GM23338 (cell line): ENCODE data around the gene GNG12. TPM values are rescaled to one million over a fixed set of nuclear protein-coding genes. Genes with fewer than 3 reads are reported as not detected.

Source experiments
- ATAC-seq: fragments of 200-7000 bp; cut with Tn5 transposase; 3 replicates; pipeline ENCODE4 v1.9.1; 2020
- DNase-seq: peaks from one replicate; pipeline ENCODE4 v3.0.0-alpha.2; 2015; ENCODE audit warnings: low spot score
- H2AFZ ChIP-seq: fragments of 200-600 bp; sonication (generic); 2 replicates; pipeline ENCODE4 v1.8.0; 2016; ENCODE audit warnings: antibody characterized with exemption, mild to moderate bottlenecking, moderate library complexity
- H3F3A ChIP-seq: fragments of 200-600 bp; sonication (generic); replicated peaks from 2 replicates; pipeline ENCODE4 v1.8.0; 2017; ENCODE audit warnings: antibody characterized with exemption, mixed run types, low read depth
- H3K27ac ChIP-seq: fragments of 200-600 bp; sonication (generic); 2 replicates; pipeline ENCODE4 v1.6.1; 2016; ENCODE audit warnings: low read depth
- H3K27me3 ChIP-seq: fragments of 200-600 bp; sonication (generic); 2 replicates; pipeline ENCODE4 v1.8.0; 2016; ENCODE audit warnings: mild to moderate bottlenecking, mixed run types, moderate library complexity; ENCODE audit not compliant: insufficient read depth
- H3K36me3 ChIP-seq: fragments of 200-600 bp; sonication (generic); 2 replicates; pipeline ENCODE4 v1.8.0; 2016; ENCODE audit warnings: mild to moderate bottlenecking; ENCODE audit not compliant: insufficient read depth
- H3K4me1 ChIP-seq: fragments of 200-600 bp; sonication (generic); 2 replicates; pipeline ENCODE4 v1.8.0; 2016; ENCODE audit warnings: mild to moderate bottlenecking, moderate library complexity; ENCODE audit not compliant: insufficient read depth
- H3K4me2 ChIP-seq: fragments of 200-600 bp; sonication (generic); 2 replicates; pipeline ENCODE4 v1.7.1; 2017; ENCODE audit warnings: mixed run types
- H3K4me3 ChIP-seq: fragments of 200-600 bp; sonication (generic); 2 replicates; pipeline ENCODE4 v1.6.1; 2016; ENCODE audit warnings: mixed run types
- H3K79me2 ChIP-seq: fragments of 200-600 bp; sonication (generic); replicated peaks from 2 replicates; pipeline ENCODE4 v1.8.0; 2017; ENCODE audit warnings: mild to moderate bottlenecking; ENCODE audit not compliant: insufficient read depth
- H3K9me2 ChIP-seq: fragments of 200-600 bp; sonication (generic); 2 replicates; pipeline ENCODE4 v1.8.0; 2017; ENCODE audit not compliant: insufficient read depth
- H4K20me1 ChIP-seq: fragments of 200-600 bp; sonication (generic); replicated peaks from 2 replicates; pipeline ENCODE4 v1.8.0; 2017; ENCODE audit warnings: mild to moderate bottlenecking; ENCODE audit not compliant: insufficient read depth
- H3K27ac Mint-ChIP-seq: 2 replicates; pipeline ENCODE4 v1.8.0; 2020; ENCODE audit warnings: inconsistent platforms, mild to moderate bottlenecking, moderate library complexity, mixed read lengths
- H3K27me3 Mint-ChIP-seq: 3 replicates; pipeline ENCODE4 v1.8.0; 2022; ENCODE audit warnings: low read depth, mild to moderate bottlenecking, moderate library complexity, mixed read lengths, inconsistent platforms; ENCODE audit not compliant: insufficient read depth, poor library complexity
- H3K36me3 Mint-ChIP-seq: 3 replicates; pipeline ENCODE4 v1.8.0; 2021; ENCODE audit warnings: low read depth, mild to moderate bottlenecking, inconsistent platforms, moderate library complexity, mixed read lengths
- H3K4me1 Mint-ChIP-seq: 3 replicates; pipeline ENCODE4 v1.8.0; 2020; ENCODE audit warnings: mild to moderate bottlenecking, inconsistent platforms, mixed read lengths
- H3K4me3 Mint-ChIP-seq: 3 replicates; pipeline ENCODE4 v1.8.0; 2021; ENCODE audit warnings: moderate library complexity, mild to moderate bottlenecking, inconsistent platforms, mixed read lengths
- H3K9me3 Mint-ChIP-seq: 3 replicates; pipeline ENCODE4 v1.8.0; 2020; ENCODE audit warnings: moderate library complexity, mild to moderate bottlenecking, inconsistent platforms, mixed read lengths
- CREB1 ChIP-seq: fragments of 250-450 bp; sonication (Bioruptor Pico); IDR thresholded peaks from 2 replicates; pipeline ENCODE4 v1.5.0; 2020; ENCODE audit warnings: low read depth, mild to moderate bottlenecking, moderate library complexity
- CTCF ChIP-seq, 2 experiments: fragments of 200-600 bp in 1 of 2; sonication (generic) in 1 of 2; conservative IDR thresholded peaks; 2 replicates each; pipeline versions ENCODE4 v1.5.1 to v1.6.1; 2016 to 2017; ENCODE audit warnings: antibody characterized with exemption in 2 of 2, low read depth in 2 of 2, mild to moderate bottlenecking in 2 of 2, moderate library complexity in 1 of 2
- EZH2 ChIP-seq: fragments of 200-600 bp; sonication (generic); IDR thresholded peaks from one replicate; pipeline ENCODE4 v1.8.0; 2017; ENCODE audit warnings: antibody characterized with exemption, mild to moderate bottlenecking, low read depth; ENCODE audit not compliant: unreplicated experiment
- EZH2phosphoT487 ChIP-seq: fragments of 200-600 bp; sonication (generic); IDR thresholded peaks from one replicate; pipeline ENCODE4 v1.8.1; 2018; ENCODE audit warnings: antibody characterized with exemption; ENCODE audit not compliant: unreplicated experiment
- JUNB ChIP-seq: IDR thresholded peaks from one replicate; pipeline ENCODE4 v1.6.1; 2016; ENCODE audit warnings: antibody characterized with exemption; ENCODE audit not compliant: unreplicated experiment
- NANOG ChIP-seq: IDR thresholded peaks from 2 replicates; pipeline ENCODE4 v1.6.1; 2016; ENCODE audit warnings: antibody characterized with exemption, borderline replicate concordance
- POLR2AphosphoS5 ChIP-seq: IDR thresholded peaks from 2 replicates; pipeline ENCODE4 v1.6.1; 2016; ENCODE audit warnings: antibody characterized with exemption, low read depth
- STAT1 ChIP-seq: IDR thresholded peaks from one replicate; pipeline ENCODE4 v1.6.1; 2016; ENCODE audit warnings: antibody characterized with exemption; ENCODE audit not compliant: unreplicated experiment
- ZNF114 ChIP-seq: fragments of 250-450 bp; sonication (Bioruptor Pico); IDR thresholded peaks from 2 replicates; pipeline ENCODE4 v1.5.0; 2020; ENCODE audit warnings: mild to moderate bottlenecking, moderate library complexity
- ZNF331 ChIP-seq: fragments of 250-450 bp; sonication (Bioruptor Pico); IDR thresholded peaks from 2 replicates; pipeline ENCODE4 v1.5.0; 2020; ENCODE audit warnings: low read depth, mild to moderate bottlenecking, moderate library complexity
- polyA plus RNA-seq: library from polyadenylated mRNA; unstranded; fragments of >200 nt; fragmentation: Nextera tagmentation; extraction: Ambion mirVana; gene quantifications from 2 replicates; pipeline ENCODE4 v1.2.1, GENCODE V29; 2016
- total RNA-seq: library from RNA; depleted of rRNA; stranded (reverse); fragments of >200 nt; shearing (Covaris generic); gene quantifications from 2 replicates; pipeline ENCODE4 v1.2.3, GENCODE V29; 2014
- TF ChIP-seq, protein P1 (sequence below): IDR thresholded peaks from one replicate; pipeline ENCODE4 v1.6.1; 2018; ENCODE audit warnings: antibody characterized with exemption; ENCODE audit not compliant: unreplicated experiment
- TF ChIP-seq, protein P2 (sequence below): IDR thresholded peaks from 2 replicates; pipeline ENCODE4 v1.6.1; 2016; ENCODE audit warnings: antibody characterized with exemption
- TF ChIP-seq, protein P3 (sequence below): fragments of 250-450 bp; sonication (Bioruptor Pico); IDR thresholded peaks from 2 replicates; pipeline ENCODE4 v1.5.0; 2020; ENCODE audit warnings: mild to moderate bottlenecking, moderate library complexity

GNG12 gene
- total and polyA plus RNA-seq, 2 experiments from 2014 or later = 13.4 to 33.0 TPM

- Mint-ChIP-seq H3K4me1 (peaks cover 23% of the 10 kb centered on the region), H3K4me3 (no peak overlapping the region), H3K9me3 (no peaks in the 10 kb centered on the region; the same call in 2 of the 3 replicates), H3K27me3 (peaks cover 9% of the 10 kb centered on the region), H3K36me3 (peaks cover 15% of the 10 kb centered on the region), H3K27ac (no peak overlapping the region)
- DNase-seq = no peak
- Histone ChIP-seq H3K4me3 (no peak overlapping the region), H4K20me1 (peaks cover 4% of the 10 kb centered on the region; the same call in 1 of the 2 replicates), H2AFZ (no peak overlapping the region), H3K36me3 (peaks cover 3% of the 10 kb centered on the region; the same call in 1 of the 2 replicates), H3K27me3 (no peaks in the 10 kb centered on the region), H3K9me2 (no peaks in the 10 kb centered on the region), H3K27ac (no peak overlapping the region), H3K4me2 (no peak overlapping the region), H3F3A (0 out of 2 replicates have a peak, but pooled peaks cover 3% of the 10 kb centered on the region), H3K4me1 (peaks cover 17% of the 10 kb centered on the region), H3K79me2 (peaks cover 15% of the 10 kb centered on the region)
- ATAC-seq = no peak
- TF ChIP-seq, protein P1, sequence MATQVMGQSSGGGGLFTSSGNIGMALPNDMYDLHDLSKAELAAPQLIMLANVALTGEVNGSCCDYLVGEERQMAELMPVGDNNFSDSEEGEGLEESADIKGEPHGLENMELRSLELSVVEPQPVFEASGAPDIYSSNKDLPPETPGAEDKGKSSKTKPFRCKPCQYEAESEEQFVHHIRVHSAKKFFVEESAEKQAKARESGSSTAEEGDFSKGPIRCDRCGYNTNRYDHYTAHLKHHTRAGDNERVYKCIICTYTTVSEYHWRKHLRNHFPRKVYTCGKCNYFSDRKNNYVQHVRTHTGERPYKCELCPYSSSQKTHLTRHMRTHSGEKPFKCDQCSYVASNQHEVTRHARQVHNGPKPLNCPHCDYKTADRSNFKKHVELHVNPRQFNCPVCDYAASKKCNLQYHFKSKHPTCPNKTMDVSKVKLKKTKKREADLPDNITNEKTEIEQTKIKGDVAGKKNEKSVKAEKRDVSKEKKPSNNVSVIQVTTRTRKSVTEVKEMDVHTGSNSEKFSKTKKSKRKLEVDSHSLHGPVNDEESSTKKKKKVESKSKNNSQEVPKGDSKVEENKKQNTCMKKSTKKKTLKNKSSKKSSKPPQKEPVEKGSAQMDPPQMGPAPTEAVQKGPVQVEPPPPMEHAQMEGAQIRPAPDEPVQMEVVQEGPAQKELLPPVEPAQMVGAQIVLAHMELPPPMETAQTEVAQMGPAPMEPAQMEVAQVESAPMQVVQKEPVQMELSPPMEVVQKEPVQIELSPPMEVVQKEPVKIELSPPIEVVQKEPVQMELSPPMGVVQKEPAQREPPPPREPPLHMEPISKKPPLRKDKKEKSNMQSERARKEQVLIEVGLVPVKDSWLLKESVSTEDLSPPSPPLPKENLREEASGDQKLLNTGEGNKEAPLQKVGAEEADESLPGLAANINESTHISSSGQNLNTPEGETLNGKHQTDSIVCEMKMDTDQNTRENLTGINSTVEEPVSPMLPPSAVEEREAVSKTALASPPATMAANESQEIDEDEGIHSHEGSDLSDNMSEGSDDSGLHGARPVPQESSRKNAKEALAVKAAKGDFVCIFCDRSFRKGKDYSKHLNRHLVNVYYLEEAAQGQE = no peak
- no peak for TF ChIP-seq ZNF331 (CRISPR knock-in tag)
- TF ChIP-seq EZH2 = no peak
- no peak for TF ChIP-seq JUNB
- TF ChIP-seq, protein P2, sequence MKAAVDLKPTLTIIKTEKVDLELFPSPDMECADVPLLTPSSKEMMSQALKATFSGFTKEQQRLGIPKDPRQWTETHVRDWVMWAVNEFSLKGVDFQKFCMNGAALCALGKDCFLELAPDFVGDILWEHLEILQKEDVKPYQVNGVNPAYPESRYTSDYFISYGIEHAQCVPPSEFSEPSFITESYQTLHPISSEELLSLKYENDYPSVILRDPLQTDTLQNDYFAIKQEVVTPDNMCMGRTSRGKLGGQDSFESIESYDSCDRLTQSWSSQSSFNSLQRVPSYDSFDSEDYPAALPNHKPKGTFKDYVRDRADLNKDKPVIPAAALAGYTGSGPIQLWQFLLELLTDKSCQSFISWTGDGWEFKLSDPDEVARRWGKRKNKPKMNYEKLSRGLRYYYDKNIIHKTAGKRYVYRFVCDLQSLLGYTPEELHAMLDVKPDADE = no peak
- TF ChIP-seq POLR2AphosphoS5 = no peak
- no peak for TF ChIP-seq ZNF114 (CRISPR knock-in tag)
- TF ChIP-seq NANOG = no peak
- no peak for TF ChIP-seq CTCF (conservative IDR thresholded peaks at IDR 0.05; ENCODE audit: low read depth in 2 of 2)
- no peak for TF ChIP-seq EZH2phosphoT487
- TF ChIP-seq CREB1 (CRISPR knock-in tag) = no peak
- TF ChIP-seq STAT1 = no peak
- TF ChIP-seq, protein P3, sequence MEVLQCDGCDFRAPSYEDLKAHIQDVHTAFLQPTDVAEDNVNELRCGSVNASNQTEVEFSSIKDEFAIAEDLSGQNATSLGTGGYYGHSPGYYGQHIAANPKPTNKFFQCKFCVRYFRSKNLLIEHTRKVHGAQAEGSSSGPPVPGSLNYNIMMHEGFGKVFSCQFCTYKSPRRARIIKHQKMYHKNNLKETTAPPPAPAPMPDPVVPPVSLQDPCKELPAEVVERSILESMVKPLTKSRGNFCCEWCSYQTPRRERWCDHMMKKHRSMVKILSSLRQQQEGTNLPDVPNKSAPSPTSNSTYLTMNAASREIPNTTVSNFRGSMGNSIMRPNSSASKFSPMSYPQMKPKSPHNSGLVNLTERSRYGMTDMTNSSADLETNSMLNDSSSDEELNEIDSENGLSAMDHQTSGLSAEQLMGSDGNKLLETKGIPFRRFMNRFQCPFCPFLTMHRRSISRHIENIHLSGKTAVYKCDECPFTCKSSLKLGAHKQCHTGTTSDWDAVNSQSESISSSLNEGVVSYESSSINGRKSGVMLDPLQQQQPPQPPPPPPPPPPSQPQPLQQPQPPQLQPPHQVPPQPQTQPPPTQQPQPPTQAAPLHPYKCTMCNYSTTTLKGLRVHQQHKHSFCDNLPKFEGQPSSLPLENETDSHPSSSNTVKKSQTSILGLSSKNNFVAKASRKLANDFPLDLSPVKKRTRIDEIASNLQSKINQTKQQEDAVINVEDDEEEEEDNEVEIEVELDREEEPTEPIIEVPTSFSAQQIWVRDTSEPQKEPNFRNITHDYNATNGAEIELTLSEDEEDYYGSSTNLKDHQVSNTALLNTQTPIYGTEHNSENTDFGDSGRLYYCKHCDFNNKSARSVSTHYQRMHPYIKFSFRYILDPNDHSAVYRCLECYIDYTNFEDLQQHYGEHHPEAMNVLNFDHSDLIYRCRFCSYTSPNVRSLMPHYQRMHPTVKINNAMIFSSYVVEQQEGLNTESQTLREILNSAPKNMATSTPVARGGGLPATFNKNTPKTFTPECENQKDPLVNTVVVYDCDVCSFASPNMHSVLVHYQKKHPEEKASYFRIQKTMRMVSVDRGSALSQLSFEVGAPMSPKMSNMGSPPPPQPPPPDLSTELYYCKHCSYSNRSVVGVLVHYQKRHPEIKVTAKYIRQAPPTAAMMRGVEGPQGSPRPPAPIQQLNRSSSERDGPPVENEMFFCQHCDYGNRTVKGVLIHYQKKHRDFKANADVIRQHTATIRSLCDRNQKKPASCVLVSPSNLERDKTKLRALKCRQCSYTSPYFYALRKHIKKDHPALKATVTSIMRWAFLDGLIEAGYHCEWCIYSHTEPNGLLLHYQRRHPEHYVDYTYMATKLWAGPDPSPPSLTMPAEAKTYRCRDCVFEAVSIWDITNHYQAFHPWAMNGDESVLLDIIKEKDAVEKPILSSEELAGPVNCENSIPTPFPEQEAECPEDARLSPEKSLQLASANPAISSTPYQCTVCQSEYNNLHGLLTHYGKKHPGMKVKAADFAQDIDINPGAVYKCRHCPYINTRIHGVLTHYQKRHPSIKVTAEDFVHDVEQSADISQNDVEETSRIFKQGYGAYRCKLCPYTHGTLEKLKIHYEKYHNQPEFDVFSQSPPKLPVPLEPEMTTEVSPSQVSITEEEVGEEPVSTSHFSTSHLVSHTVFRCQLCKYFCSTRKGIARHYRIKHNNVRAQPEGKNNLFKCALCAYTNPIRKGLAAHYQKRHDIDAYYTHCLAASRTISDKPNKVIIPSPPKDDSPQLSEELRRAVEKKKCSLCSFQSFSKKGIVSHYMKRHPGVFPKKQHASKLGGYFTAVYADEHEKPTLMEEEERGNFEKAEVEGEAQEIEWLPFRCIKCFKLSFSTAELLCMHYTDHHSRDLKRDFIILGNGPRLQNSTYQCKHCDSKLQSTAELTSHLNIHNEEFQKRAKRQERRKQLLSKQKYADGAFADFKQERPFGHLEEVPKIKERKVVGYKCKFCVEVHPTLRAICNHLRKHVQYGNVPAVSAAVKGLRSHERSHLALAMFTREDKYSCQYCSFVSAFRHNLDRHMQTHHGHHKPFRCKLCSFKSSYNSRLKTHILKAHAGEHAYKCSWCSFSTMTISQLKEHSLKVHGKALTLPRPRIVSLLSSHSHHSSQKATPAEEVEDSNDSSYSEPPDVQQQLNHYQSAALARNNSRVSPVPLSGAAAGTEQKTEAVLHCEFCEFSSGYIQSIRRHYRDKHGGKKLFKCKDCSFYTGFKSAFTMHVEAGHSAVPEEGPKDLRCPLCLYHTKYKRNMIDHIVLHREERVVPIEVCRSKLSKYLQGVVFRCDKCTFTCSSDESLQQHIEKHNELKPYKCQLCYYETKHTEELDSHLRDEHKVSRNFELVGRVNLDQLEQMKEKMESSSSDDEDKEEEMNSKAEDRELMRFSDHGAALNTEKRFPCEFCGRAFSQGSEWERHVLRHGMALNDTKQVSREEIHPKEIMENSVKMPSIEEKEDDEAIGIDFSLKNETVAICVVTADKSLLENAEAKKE (CRISPR knock-in tag) = no peak
Measured at GRCh38 chr1:67683316-67683715, 150.0 kb downstream of the GNG12 start.
